Activated CD4-positive, alpha-beta memory T cell treated with anti-CD3 and anti-CD28 coated beads for 36 hours (primary cell): Measurements from ENCODE around the gene RNGTT. TPM values are rescaled to one million over a fixed set of nuclear protein-coding genes. Genes with fewer than 3 reads are reported as not detected.

Experiments used
- CTCF ChIA-PET: fragments of 350-600 bp; sonication (Branson Sonifier 250); formaldehyde crosslinking; loops from one replicate; lab custom pipeline; 2021; ENCODE audit warnings: antibody characterized with exemption, inconsistent platforms; lab: Charles Lee
- POLR2A ChIA-PET: fragments of 350-600 bp; sonication (Branson Sonifier 250); formaldehyde crosslinking; loops from one replicate; lab custom pipeline; 2021; ENCODE audit warnings: antibody characterized with exemption; lab: Charles Lee
- DNase-seq: peaks from one replicate; pipeline ENCODE4 v3.0.0-alpha.2; 2020
- H3K27ac Mint-ChIP-seq: one replicate; pipeline ENCODE4 v1.8.0; 2021; ENCODE audit warnings: mixed read lengths
- H3K27me3 Mint-ChIP-seq: one replicate; pipeline ENCODE4 v1.8.0; 2021; ENCODE audit warnings: mixed read lengths
- H3K36me3 Mint-ChIP-seq: one replicate; pipeline ENCODE4 v1.8.0; 2021; ENCODE audit warnings: mixed read lengths
- H3K4me1 Mint-ChIP-seq: one replicate; pipeline ENCODE4 v1.8.0; 2021; ENCODE audit warnings: low read depth, mixed read lengths
- H3K4me3 Mint-ChIP-seq: one replicate; pipeline ENCODE4 v1.8.0; 2021; ENCODE audit warnings: mild to moderate bottlenecking, mixed read lengths
- H3K9me3 Mint-ChIP-seq: one replicate; pipeline ENCODE4 v1.8.0; 2021; ENCODE audit warnings: mixed read lengths
- intact Hi-C: fragments of 100-400 bp; cut with micrococcal nuclease; formaldehyde crosslinking; loops from one replicate; pipeline ENCODE4 v1.15.1; 2023
- total RNA-seq, 2 experiments: library from RNA; stranded (reverse); gene quantifications; one replicate each; pipeline ENCODE4 v1.2.3, GENCODE V29; 2021

Gene RNGTT
- total RNA-seq, 2 experiments from 2014 or later, result 21.3 to 22.0 TPM

DNA sequence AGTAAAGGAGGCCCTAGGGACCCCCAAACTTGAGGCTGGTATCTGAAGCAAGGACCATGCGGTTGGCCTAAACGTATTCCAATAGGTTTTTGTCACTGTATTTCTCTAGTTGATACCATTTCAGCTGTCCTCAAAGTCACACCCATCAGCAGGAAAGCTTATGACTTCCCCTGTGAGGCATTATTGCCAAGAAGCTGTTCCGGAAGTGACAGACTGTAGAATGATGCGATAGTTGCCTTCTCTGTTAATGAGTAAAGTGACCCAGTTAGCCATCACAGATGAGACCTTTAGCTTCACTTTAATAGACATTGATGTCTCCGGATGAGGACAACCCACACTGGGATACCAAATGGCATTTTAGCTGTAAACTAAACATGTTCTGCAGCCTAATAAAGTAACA, 147.9 kb downstream of the RNGTT start:
- Mint-ChIP-seq H3K27me3 (no peaks in the 10 kb centered on the region), H3K27ac (no peak overlapping the region), H3K4me3 (no peak overlapping the region), H3K9me3 (no peaks in the 10 kb centered on the region), H3K4me1 (peaks cover 12% of the 10 kb centered on the region), H3K36me3 (peaks cover 6% of the 10 kb centered on the region)
- CTCF ChIA-PET, result no interaction called here
- POLR2A ChIA-PET, result no interaction called here
- intact Hi-C loops, result no loop called here
- no peak for DNase-seq

DNA sequence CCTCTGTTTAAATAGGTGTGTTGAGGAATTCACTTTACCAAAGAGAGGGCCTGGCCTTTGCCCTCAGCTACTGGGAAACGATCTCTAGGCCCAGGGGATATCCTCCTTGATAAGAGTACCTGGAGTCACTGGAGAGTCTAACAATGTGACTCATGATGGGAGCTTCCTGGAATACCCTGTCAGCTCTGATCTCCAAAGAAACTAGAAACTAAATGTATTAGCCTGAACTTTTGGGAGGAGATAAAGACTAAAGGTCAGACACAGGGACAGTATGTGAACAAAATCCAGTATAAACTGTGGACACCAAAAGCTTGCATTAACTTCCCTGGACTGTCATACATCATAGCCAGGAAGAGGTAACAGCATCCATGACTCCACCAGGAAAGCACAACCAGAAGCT, 148.5 kb downstream of the RNGTT start:
- no peaks in the 10 kb centered on the region for H3K9me3 Mint-ChIP-seq
- ChIA-PET CTCF (no interaction called here), POLR2A (no interaction called here)
- H3K4me3 Mint-ChIP-seq, result no peak overlapping the region
- intact Hi-C loops, result no loop called here
- no peak for DNase-seq
- H3K27ac Mint-ChIP-seq, result no peak overlapping the region
- H3K27me3 Mint-ChIP-seq, result no peaks in the 10 kb centered on the region
- peaks cover 9% of the 10 kb centered on the region for H3K36me3 Mint-ChIP-seq
- H3K4me1 Mint-ChIP-seq, result peaks cover 12% of the 10 kb centered on the region

DNA sequence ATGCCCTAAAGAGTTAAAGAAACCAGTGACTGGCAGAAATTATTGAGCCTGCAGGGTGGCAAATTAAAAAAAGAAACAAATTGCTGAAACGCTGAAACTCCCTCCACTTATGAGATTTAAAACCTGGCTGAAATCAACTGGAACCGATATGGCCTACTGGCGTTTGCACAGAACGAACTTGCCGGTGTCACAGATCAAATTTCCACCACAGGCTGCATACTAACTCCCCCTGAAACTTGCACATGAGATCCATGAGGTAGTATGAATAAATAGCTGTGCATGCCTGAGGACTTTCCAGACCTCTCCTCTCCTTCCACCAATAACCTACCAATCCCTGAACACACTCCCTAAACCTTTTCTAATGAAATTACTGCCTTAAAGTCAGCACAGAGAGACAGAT, 150.4 kb downstream of the RNGTT start:
- intact Hi-C loops, result no loop called here
- Mint-ChIP-seq H3K4me1 (peaks cover 6% of the 10 kb centered on the region), H3K4me3 (no peak overlapping the region), H3K9me3 (peaks cover 4% of the 10 kb centered on the region), H3K27ac (no peak overlapping the region), H3K27me3 (no peaks in the 10 kb centered on the region), H3K36me3 (peaks cover 11% of the 10 kb centered on the region)
- ChIA-PET POLR2A (no interaction called here), CTCF (no interaction called here)
- no peak for DNase-seq

DNA sequence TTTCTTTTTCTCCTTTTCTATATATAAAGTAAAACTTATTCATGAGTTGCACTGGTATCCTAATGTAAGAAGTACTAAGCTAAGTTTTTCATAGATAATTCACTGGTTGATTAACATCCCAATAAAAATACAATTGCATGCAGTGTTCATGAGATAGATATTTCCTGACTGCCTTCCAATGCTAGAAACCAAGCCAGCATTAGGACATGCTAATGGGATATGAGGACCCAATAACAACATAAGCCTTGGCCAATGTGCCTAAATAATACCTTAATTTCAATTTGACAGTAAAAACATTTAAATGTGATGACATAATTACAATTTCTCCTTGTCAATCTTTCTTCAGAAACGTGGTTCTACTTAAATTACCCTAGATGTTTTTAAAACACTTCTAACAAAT, 152.7 kb downstream of the RNGTT start:
- Mint-ChIP-seq H3K4me3 (no peak overlapping the region), H3K36me3 (peaks cover 23% of the 10 kb centered on the region), H3K9me3 (peaks cover 15% of the 10 kb centered on the region), H3K27me3 (no peaks in the 10 kb centered on the region), H3K27ac (no peak overlapping the region), H3K4me1 (no peaks in the 10 kb centered on the region)
- ChIA-PET POLR2A (no interaction called here), CTCF (no interaction called here)
- no peak for DNase-seq
- intact Hi-C loops, result no loop called here

DNA sequence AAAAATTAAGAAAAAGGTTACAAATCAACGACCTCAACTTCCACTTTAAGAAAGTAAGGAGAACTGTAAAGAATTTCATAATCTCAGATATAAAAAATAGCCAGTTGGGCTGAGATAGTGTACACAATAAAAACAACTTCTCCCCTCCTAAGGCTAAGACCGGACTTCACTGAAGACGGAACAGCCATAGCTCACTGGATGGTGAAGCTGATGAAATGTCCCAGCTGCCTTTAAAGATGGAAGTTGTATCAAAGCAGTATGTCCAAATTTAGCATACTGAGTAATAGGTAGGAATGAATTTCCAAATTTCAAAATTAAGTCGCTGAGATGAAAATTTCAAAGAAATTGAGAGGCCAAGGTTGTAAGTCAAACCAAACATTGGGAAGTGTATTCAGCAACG, 153.3 kb downstream of the RNGTT start:
- Mint-ChIP-seq H3K27ac (no peak overlapping the region), H3K4me3 (no peak overlapping the region), H3K27me3 (no peaks in the 10 kb centered on the region), H3K9me3 (peaks cover 15% of the 10 kb centered on the region), H3K4me1 (peaks cover 3% of the 10 kb centered on the region), H3K36me3 (peaks cover 26% of the 10 kb centered on the region)
- CTCF ChIA-PET, result no interaction called here
- POLR2A ChIA-PET, result interaction anchor here (0.6 kb wide), 1 partner anchor 49 kb away, joined by 3 read pairs; no protein-coding TSS in a partner anchor
- DNase-seq, result no peak
- intact Hi-C loops, result no loop called here

DNA sequence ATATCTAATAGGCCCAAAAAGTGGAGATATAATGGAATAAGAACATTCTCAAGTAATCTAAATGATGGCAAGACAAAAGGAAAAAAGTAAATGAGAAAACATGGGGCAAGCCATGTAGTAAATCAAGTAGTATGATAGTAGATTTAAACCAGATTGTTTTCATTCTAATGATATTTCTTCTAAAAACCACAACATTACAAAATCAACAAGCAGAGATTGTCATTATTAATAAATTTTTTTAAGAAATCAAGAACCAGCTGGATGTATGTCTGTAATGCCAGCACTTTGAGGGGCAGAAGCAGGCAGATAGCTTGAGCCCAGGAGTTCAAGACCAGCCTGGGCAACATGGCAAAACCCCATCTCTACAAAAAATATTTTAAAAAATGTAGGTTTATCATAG, 155.0 kb downstream of the RNGTT start:
- Mint-ChIP-seq H3K9me3 (peaks cover 15% of the 10 kb centered on the region), H3K4me3 (no peak overlapping the region), H3K4me1 (peaks cover 5% of the 10 kb centered on the region), H3K27ac (no peak overlapping the region), H3K36me3 (peaks cover 32% of the 10 kb centered on the region), H3K27me3 (no peaks in the 10 kb centered on the region)
- POLR2A ChIA-PET, result no interaction called here
- intact Hi-C loops, result no loop called here
- CTCF ChIA-PET, result no interaction called here
- no peak for DNase-seq

DNA sequence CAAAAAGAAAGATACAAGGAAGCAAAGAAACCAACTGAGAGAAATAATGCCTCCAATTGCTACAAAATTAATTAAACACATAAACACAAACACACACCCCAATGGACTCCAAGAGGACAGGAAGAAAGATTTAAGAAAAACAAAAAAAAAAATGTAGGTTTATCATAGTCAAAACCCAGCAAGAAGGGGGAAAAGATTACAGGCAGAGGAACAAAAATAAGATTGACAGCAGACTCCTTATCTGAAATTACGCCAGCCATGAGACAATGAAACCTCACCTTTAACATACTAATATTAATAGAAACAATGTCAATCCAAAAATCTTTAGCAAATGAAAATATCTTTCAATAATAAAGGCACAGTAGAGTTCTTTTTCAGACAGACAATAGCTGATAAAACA, 155.8 kb downstream of the RNGTT start:
- Mint-ChIP-seq H3K9me3 (peaks cover 15% of the 10 kb centered on the region), H3K36me3 (peaks cover 37% of the 10 kb centered on the region), H3K4me3 (no peak overlapping the region), H3K4me1 (peaks cover 5% of the 10 kb centered on the region), H3K27ac (no peak overlapping the region), H3K27me3 (no peaks in the 10 kb centered on the region)
- ChIA-PET POLR2A (no interaction called here), CTCF (interaction anchor here (0.6 kb wide), 1 partner anchor 27 kb away, joined by 3 read pairs; no protein-coding TSS in a partner anchor)
- no peak for DNase-seq
- intact Hi-C loops, result no loop called here

DNA sequence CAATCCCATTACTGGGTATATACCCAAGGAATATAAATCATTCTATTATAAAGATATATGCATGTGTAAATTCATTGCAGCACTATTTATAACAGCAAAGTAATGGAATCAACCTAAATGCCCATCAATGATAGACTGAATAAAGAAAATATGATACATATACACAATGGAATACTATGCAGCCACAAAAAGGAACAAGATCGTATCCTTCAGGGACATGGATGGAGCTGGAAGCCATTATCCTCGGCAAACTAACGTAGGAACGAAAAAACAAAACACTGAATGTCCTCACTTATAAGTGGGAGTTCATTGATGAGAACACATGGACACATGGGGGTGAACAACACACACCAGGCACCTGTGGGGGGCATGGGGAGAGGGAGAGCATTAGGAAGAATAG, 156.7 kb downstream of the RNGTT start:
- CTCF ChIA-PET, result interaction anchor here (0.6 kb wide), 1 partner anchor 26 kb away, joined by 3 read pairs; no protein-coding TSS in a partner anchor
- no peak overlapping the region for H3K4me3 Mint-ChIP-seq
- H3K36me3 Mint-ChIP-seq, result peaks cover 40% of the 10 kb centered on the region
- no peaks in the 10 kb centered on the region for H3K27me3 Mint-ChIP-seq
- no peak overlapping the region for H3K27ac Mint-ChIP-seq
- peaks cover 15% of the 10 kb centered on the region for H3K9me3 Mint-ChIP-seq
- DNase-seq, result no peak
- intact Hi-C loops, result no loop called here
- POLR2A ChIA-PET, result no interaction called here
- peaks cover 5% of the 10 kb centered on the region for H3K4me1 Mint-ChIP-seq

DNA sequence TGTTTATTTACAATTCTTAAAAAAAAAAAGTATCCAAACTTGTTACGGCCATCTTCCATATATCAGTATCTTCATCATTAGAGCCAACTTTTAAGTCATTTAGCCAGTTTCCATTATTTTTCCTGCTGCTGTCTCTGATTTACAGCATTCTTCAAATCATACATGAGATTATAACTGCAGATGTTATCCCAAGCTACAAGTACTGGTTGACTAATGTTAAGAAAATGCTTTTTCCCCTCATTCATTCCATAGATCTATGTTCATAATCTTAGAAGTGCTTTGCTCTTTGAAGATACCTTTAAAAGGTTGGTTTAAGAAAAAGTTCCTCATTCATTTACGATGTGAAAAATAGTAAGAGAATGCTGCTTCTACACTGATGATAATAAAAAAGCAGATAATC, 158.7 kb downstream of the RNGTT start:
- Mint-ChIP-seq H3K36me3 (peaks cover 43% of the 10 kb centered on the region), H3K27ac (no peak overlapping the region), H3K4me3 (no peak overlapping the region), H3K9me3 (peaks cover 15% of the 10 kb centered on the region), H3K27me3 (no peaks in the 10 kb centered on the region), H3K4me1 (peaks cover 5% of the 10 kb centered on the region)
- no peak for DNase-seq
- ChIA-PET POLR2A (interaction anchor here (0.5 kb wide), 1 partner anchor 506 kb away, joined by 4 read pairs; no protein-coding TSS in a partner anchor), CTCF (no interaction called here)
- intact Hi-C loops, result no loop called here

DNA sequence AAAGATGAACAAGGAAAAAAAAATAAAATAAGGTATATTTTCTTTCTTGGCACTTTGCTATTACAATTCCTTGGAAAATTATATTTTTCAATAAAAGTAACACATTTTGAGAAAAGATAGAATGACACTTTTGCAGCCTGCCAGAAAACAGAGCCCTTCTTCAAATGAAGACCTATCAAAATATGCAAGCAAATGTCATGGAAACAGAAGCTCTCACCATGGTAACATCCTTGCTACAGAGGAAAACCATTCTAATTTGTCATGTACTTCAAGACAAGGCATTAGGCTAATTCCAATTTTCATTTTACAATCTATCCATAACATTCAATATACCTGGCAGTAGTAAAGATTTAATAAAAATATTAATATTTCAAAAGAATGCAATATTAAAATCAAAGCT, 177.9 kb downstream of the RNGTT start:
- Mint-ChIP-seq H3K4me1 (peaks cover 3% of the 10 kb centered on the region), H3K27ac (no peak overlapping the region), H3K4me3 (no peak overlapping the region), H3K9me3 (no peaks in the 10 kb centered on the region), H3K36me3 (no peaks in the 10 kb centered on the region), H3K27me3 (no peaks in the 10 kb centered on the region)
- intact Hi-C loops, result no loop called here
- ChIA-PET POLR2A (no interaction called here), CTCF (no interaction called here)
- DNase-seq, result no peak

DNA sequence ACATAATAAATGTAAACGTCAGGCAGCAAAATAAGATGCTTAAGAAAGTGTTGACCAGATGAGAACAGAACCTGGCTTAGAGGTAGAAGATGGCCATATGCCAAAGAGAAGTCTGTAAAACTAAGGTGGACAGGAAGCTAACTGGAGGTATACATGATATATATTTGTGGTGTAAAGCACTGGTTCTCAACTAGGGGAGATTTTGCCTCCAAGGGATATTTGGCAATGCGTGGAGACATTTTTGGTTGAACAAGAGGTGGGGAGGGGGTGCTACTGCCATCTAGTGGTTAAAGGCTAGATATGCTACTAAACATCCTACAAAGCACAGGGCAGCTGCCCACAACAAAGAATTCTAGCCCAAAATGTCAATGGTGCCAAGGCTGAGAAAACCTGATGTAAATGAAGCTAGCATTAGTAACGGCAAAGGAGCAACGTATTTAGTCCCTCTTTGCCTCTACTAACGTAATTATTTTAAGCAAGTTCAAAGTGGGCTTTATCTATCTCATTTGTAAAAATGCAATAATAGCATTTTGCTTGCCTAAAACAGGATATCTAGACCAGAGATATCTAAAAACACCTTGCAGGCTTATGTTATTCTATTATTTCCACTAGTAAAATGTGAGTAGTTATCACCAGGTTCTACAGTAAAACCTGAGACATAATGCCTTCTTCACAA, 182.6 kb downstream of the RNGTT start:
- peaks cover 13% of the 10 kb centered on the region for H3K4me1 Mint-ChIP-seq
- H3K27ac Mint-ChIP-seq, result no peak overlapping the region
- H3K36me3 Mint-ChIP-seq, result peaks cover 17% of the 10 kb centered on the region
- intact Hi-C loops, result loop anchor here (1.0 to 5.0 kb wide), 4 partner anchors 91 to 1388 kb away; no protein-coding TSS in a partner anchor
- ChIA-PET POLR2A (no interaction called here), CTCF (interaction anchor here (0.6 to 2.3 kb wide), 23 partner anchors 10 to 1081 kb away, joined by 3 to 11 read pairs (median 4); no protein-coding TSS in a partner anchor)
- DNase-seq, result peak; percentile 55
- H3K9me3 Mint-ChIP-seq, result peaks cover 2% of the 10 kb centered on the region
- no peaks in the 10 kb centered on the region for H3K27me3 Mint-ChIP-seq
- no peak overlapping the region for H3K4me3 Mint-ChIP-seq

DNA sequence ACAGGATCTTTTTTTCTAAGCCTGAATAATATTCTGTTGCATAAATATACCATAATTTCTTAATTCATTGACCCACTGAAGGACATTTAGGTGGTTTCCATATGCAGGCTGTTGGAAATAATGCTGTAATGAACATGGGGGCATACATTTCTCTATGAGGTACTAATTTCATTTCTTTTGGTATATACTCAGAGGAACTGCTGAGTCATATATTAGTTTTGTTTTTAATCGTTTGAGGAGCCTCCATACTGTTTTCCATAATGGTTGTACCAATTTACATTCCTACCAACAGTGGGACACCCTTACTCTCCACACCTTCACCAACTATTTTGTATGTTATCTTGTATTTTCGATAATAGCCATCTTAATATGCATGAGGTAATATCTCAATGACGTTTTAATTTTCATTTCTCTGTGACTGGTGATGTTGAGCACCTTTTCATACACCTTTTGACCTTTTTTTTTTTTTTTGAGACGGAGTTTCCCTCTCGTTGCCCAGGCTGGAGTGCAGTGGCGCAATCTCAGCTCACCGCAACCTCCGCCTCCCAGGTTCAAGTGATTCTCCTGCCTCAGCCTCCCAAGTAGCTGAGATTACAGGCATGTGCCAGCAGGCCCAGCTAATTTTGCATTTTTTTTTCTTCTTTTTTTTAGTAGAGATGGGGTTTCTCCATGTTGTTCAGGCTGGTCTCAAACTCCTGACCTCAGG, 187.4 kb downstream of the RNGTT start:
- Mint-ChIP-seq H3K27ac (no peak overlapping the region), H3K4me1 (peaks cover 20% of the 10 kb centered on the region), H3K9me3 (peaks cover 4% of the 10 kb centered on the region), H3K36me3 (peaks cover 20% of the 10 kb centered on the region), H3K27me3 (no peaks in the 10 kb centered on the region), H3K4me3 (no peak overlapping the region)
- intact Hi-C loops, result no loop called here
- CTCF ChIA-PET, result interaction anchor here (0.8 to 1.0 kb wide), 2 partner anchors 10 to 92 kb away, joined by 3 to 4 read pairs; no protein-coding TSS in a partner anchor
- DNase-seq, result no peak
- POLR2A ChIA-PET, result no interaction called here
